Suprapubic skin (tissue), 4 donors: ENCODE data around the gene TRPM2.

Experiments used
- CTCF ChIP-seq, 2 donors: fragments of 200-600 bp in 1 of 2; fragments of 450-650 bp in 1 of 2; sonication (generic) in 1 of 2; IDR thresholded peaks; one replicate each; pipeline ENCODE4 v1.5.1; 2016 to 2019; ENCODE audit warnings: antibody characterized with exemption in 2 of 2, mild to moderate bottlenecking in 1 of 2, moderate library complexity in 1 of 2
- EP300 ChIP-seq: sonication (generic); formaldehyde crosslinking; IDR thresholded peaks from one replicate; pipeline ENCODE4 v1.6.1; 2017; ENCODE audit warnings: antibody characterized with exemption
- POLR2A ChIP-seq, 2 donors: fragments of 450-650 bp; IDR thresholded peaks; one replicate each; pipeline ENCODE4 v1.6.1; 2017; ENCODE audit warnings: antibody characterized with exemption in 2 of 2, mild to moderate bottlenecking in 2 of 2, moderate library complexity in 2 of 2
- POLR2AphosphoS5 ChIP-seq, 3 donors: sonication (generic); formaldehyde crosslinking; IDR thresholded peaks; one replicate each; pipeline ENCODE4 v1.6.1; 2017; ENCODE audit warnings: antibody characterized with exemption in 3 of 3

- TF ChIP-seq CTCF (IDR thresholded peaks at IDR 0.05) (no peak), POLR2AphosphoS5 (IDR thresholded peaks at IDR 0.05) (no peak), EP300 (no peak), POLR2A (IDR thresholded peaks at IDR 0.05) (no peak)
Measured at GRCh38 chr21:44326272-44326647, 27.2 kb upstream of the TRPM2 start.
